Measurements from ENCODE around the gene MBP.

The MBP gene

DNA sequence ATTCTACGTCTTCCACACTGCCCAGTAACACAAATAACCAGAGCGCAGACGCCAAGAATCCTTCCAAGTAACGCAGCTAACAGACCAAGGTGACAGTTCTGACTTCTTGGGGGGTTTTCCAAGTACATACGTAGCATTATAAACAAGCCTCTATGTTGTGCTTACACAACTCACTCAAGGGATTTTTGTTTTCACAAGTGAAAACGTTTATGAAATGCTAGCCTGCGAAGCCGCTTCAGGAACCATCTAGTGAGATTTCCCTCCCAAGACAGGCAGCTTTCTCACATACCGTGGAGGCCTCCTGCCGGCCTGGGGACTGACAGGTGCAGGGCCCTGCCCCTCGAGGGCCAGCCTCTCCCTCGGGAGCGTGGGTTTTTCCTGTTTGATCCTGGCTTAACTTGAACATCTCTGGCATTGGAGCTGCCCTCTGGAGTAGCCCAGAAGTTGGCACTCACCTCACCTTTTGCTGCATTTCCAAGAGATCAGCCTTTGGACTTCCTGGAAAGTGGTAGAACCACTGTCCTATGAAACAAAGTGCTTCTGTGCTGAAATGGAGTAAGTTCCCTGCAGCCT, 151.1 kb downstream of the MBP start:
- H2AFZ ChIP-seq (ENCODE audit: low read length), result no peak overlapping the region
- H3K27ac ChIP-seq (ENCODE audit: low read depth, low read length, poor library complexity, severe bottlenecking), result peak overlapping the region; percentile 100
- no peaks in the 10 kb centered on the region for H3K27me3 ChIP-seq (ENCODE audit: insufficient read depth, low read length)
- H3F3A ChIP-seq (ENCODE audit: insufficient read depth, low read length), result no peaks in the 10 kb centered on the region
- TF ChIP-seq, protein P1, sequence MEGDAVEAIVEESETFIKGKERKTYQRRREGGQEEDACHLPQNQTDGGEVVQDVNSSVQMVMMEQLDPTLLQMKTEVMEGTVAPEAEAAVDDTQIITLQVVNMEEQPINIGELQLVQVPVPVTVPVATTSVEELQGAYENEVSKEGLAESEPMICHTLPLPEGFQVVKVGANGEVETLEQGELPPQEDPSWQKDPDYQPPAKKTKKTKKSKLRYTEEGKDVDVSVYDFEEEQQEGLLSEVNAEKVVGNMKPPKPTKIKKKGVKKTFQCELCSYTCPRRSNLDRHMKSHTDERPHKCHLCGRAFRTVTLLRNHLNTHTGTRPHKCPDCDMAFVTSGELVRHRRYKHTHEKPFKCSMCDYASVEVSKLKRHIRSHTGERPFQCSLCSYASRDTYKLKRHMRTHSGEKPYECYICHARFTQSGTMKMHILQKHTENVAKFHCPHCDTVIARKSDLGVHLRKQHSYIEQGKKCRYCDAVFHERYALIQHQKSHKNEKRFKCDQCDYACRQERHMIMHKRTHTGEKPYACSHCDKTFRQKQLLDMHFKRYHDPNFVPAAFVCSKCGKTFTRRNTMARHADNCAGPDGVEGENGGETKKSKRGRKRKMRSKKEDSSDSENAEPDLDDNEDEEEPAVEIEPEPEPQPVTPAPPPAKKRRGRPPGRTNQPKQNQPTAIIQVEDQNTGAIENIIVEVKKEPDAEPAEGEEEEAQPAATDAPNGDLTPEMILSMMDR (IDR thresholded peaks at IDR 0.05; ENCODE audit: low read length), result peak; percentile 29; the same call in 1 of the 2 replicates
- TF ChIP-seq EZH2 (IDR thresholded peaks at IDR 0.05; ENCODE audit: borderline replicate concordance, low read length), result no peak
- H3K4me3 ChIP-seq (ENCODE audit: low read depth, low read length, poor library complexity, severe bottlenecking), result peak overlapping the region; percentile 71
- H3K4me1 ChIP-seq (ENCODE audit: insufficient read depth, low read length, severe bottlenecking), result peaks cover 73% of the 10 kb centered on the region
- H3K79me2 ChIP-seq (ENCODE audit: insufficient read depth, low read length), result no peaks in the 10 kb centered on the region
- peaks cover 44% of the 10 kb centered on the region for H3K36me3 ChIP-seq (ENCODE audit: insufficient read depth, low read length)
- no peaks in the 10 kb centered on the region for H4K20me1 ChIP-seq (ENCODE audit: insufficient read depth, low read length)
- peak overlapping the region; percentile 84 for H3K4me2 ChIP-seq (ENCODE audit: low read length)
- peak overlapping the region; percentile 82 for H3K9ac ChIP-seq (ENCODE audit: low read length)
- H3K9me2 ChIP-seq (ENCODE audit: low read depth, low read length), result no peaks in the 10 kb centered on the region
- no peaks in the 10 kb centered on the region for H3K9me3 ChIP-seq (ENCODE audit: low read length)

DNA sequence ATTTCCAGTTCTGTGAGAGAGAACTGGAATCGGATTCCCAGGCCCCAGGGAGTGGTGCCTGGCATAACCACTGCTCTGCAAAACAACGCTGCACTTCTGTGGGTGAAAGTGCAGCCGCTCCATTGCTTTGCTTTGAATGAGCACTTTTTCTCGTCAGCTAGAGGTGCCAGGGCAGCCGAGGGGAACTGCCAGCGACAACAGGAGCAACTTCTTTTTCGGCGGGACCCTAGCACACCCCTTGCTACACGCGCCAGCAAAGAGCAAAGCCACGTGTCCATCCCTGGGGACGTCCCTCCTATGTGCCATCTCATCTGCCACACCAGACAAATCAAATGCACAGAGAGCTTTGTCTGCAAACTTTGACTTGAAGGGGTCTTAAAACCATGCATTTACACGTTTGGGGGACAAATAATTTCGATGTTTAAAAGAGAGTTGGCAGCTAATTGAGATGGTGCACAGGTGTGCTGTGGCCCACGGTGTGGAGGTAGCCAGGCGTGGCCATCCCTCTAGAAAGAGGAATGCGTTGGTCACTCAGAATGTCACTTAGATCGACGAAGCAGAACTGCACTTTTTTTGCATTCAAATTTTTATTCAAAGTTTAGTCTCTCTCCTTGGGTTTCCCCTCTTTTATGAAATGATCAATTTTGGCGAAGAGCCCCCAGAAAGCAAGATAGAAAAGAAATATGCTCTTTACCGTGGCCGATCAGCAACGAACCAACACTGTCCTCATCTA, 151.8 kb downstream of the MBP start:
- Histone ChIP-seq H3K4me3 (ENCODE audit: low read depth, low read length, poor library complexity, severe bottlenecking) (peak overlapping the region; percentile 71), H3K9ac (ENCODE audit: low read length) (peak overlapping the region; percentile 82), H3K9me2 (ENCODE audit: low read depth, low read length) (no peaks in the 10 kb centered on the region), H3K27me3 (ENCODE audit: insufficient read depth, low read length) (no peaks in the 10 kb centered on the region), H3K27ac (ENCODE audit: low read depth, low read length, poor library complexity, severe bottlenecking) (peak overlapping the region; percentile 100), H3K4me2 (ENCODE audit: low read length) (peak overlapping the region; percentile 84), H3F3A (ENCODE audit: insufficient read depth, low read length) (no peaks in the 10 kb centered on the region), H3K36me3 (ENCODE audit: insufficient read depth, low read length) (peaks cover 41% of the 10 kb centered on the region), H2AFZ (ENCODE audit: low read length) (no peak overlapping the region), H4K20me1 (ENCODE audit: insufficient read depth, low read length) (no peaks in the 10 kb centered on the region), H3K4me1 (ENCODE audit: insufficient read depth, low read length, severe bottlenecking) (peaks cover 80% of the 10 kb centered on the region), H3K79me2 (ENCODE audit: insufficient read depth, low read length) (no peaks in the 10 kb centered on the region), H3K9me3 (ENCODE audit: low read length) (no peaks in the 10 kb centered on the region)
- TF ChIP-seq, protein P1 (IDR thresholded peaks at IDR 0.05; ENCODE audit: low read length), result no peak
- TF ChIP-seq EZH2 (IDR thresholded peaks at IDR 0.05; ENCODE audit: borderline replicate concordance, low read length), result no peak

DNA sequence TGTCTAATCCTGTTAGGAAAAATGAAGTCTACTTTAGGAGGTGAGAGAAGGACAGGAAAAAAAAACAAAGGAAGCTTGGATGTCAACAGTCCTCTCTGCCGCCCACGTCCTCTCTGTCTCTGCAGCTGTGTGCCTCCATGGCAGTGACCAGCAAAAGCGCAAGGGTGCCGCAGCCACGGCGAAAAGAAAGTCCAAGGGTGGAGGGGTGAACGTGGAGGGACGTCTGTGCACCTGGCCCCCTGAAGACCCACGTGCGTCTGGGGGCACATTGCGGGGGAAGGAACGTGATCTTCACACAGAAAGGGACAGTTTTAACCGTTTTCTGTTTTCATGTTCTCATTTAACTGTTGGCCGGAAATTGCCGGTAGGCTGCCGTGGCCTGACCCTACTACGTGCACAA, 152.7 kb downstream of the MBP start:
- Histone ChIP-seq H3K27ac (ENCODE audit: low read depth, low read length, poor library complexity, severe bottlenecking) (peak overlapping the region; percentile 100), H3K4me3 (ENCODE audit: low read depth, low read length, poor library complexity, severe bottlenecking) (peak overlapping the region; percentile 71), H3K27me3 (ENCODE audit: insufficient read depth, low read length) (no peaks in the 10 kb centered on the region), H4K20me1 (ENCODE audit: insufficient read depth, low read length) (no peaks in the 10 kb centered on the region), H3K9me2 (ENCODE audit: low read depth, low read length) (no peaks in the 10 kb centered on the region), H2AFZ (ENCODE audit: low read length) (no peak overlapping the region), H3K9ac (ENCODE audit: low read length) (peak overlapping the region; percentile 82), H3K9me3 (ENCODE audit: low read length) (no peaks in the 10 kb centered on the region), H3K79me2 (ENCODE audit: insufficient read depth, low read length) (no peaks in the 10 kb centered on the region), H3K4me1 (ENCODE audit: insufficient read depth, low read length, severe bottlenecking) (peaks cover 87% of the 10 kb centered on the region), H3F3A (ENCODE audit: insufficient read depth, low read length) (no peaks in the 10 kb centered on the region), H3K4me2 (ENCODE audit: low read length) (peak overlapping the region; percentile 84), H3K36me3 (ENCODE audit: insufficient read depth, low read length) (peaks cover 32% of the 10 kb centered on the region)
- TF ChIP-seq EZH2 (IDR thresholded peaks at IDR 0.05; ENCODE audit: borderline replicate concordance, low read length), result no peak
- TF ChIP-seq, protein P1 (IDR thresholded peaks at IDR 0.05; ENCODE audit: low read length), result no peak
